ENCODE data around the gene LIG1. TPM values are rescaled to one million over a fixed set of nuclear protein-coding genes. Genes with fewer than 3 reads are reported as not detected.
A peak's percentile ranks its signal among the peaks of the same experiment; 100 is the strongest.

LIG1 gene
- total and polyA plus RNA-seq, 9 of the 15 experiments (the other 6 are each of a cell fraction or from before 2014, with no cell fraction given), result 9.6 to 114 (median 71.1) TPM

- H3K4me1 ChIP-seq (replicated peaks in 1 of 2; ENCODE audit: control insufficient read depth in 2 of 2, insufficient read depth in 2 of 2, low read length in 2 of 2), result peaks cover 0 to 7% of the 10 kb centered on the region in 2 experiments; a peak in 2 of 5 replicates
- H3K4me2 ChIP-seq (ENCODE audit: insufficient read depth, low read length), result no peak overlapping the region
- FAIRE-seq (no peak), DNase-seq (ENCODE audit: extremely low read depth in 1 of 4, low spot score in 3 of 4) (no peak), ATAC-seq (no peak)
- no peaks in the 10 kb centered on the region for H3K79me2 ChIP-seq (ENCODE audit: control insufficient read depth, insufficient read depth, low read length)
- H3K4me3 ChIP-seq, result no peak overlapping the region
- H2AFZ ChIP-seq (ENCODE audit: low read depth, low read length), result no peak overlapping the region
- peaks cover 2% of the 10 kb centered on the region for H3K9me1 ChIP-seq (ENCODE audit: control insufficient read depth, insufficient read depth, low read length)
- in situ Hi-C loops (cut with MboI), result loop anchor here (25.0 kb wide), 1 partner anchor 1994 kb away; no protein-coding TSS in a partner anchor
- WGBS (ENCODE audit: insufficient coverage, low coverage, missing lambda C conversion rate), result 76% methylated on average over 10 of the region's 11 CpGs
- TF ChIP-seq RERE (CRISPR knock-in tag; IDR thresholded peaks at IDR 0.05; ENCODE audit: borderline replicate concordance) (no peak), ZNF431 (CRISPR knock-in tag; IDR thresholded peaks at IDR 0.05) (peak; percentile 83; the same call in 1 of the 2 replicates), CHD2 (IDR thresholded peaks at IDR 0.05; ENCODE audit: low read depth, low read length) (peak; percentile 60)
- intact Hi-C loops (cut with micrococcal nuclease), result no loop called here
- H3K9ac ChIP-seq (ENCODE audit: insufficient read depth in 1 of 2, low read depth in 2 of 2, low read length in 2 of 2), result no peak overlapping the region
- no peaks in the 10 kb centered on the region for H3K27me3 ChIP-seq (ENCODE audit: control insufficient read depth in 2 of 2, insufficient read depth in 2 of 2, low read length in 2 of 2)
- ChIA-PET POLR2A (interaction anchor here (0.7 kb wide), 1 partner anchor 55 kb away, joined by 3 read pairs; no protein-coding TSS in a partner anchor), CTCF (ENCODE audit: low intra/inter-chr PET ratio) (interaction anchor here (0.6 kb wide), 1 partner anchor 19 kb away, joined by 3 read pairs; no protein-coding TSS in a partner anchor)
- H3K9me3 ChIP-seq (replicated peaks; ENCODE audit: control insufficient read depth, insufficient read depth, low read depth, low read length), result no peaks in the 10 kb centered on the region
- peaks cover 65% of the 10 kb centered on the region; the same call in 2 of the 3 replicates for H3K36me3 ChIP-seq (ENCODE audit: control insufficient read depth, insufficient read depth, low read length)
- BruUV-seq (replicated peaks), result no TSS peak
- no peak overlapping the region for H3K27ac ChIP-seq (ENCODE audit: extremely low read depth, low read depth, low read length)
- no peaks in the 10 kb centered on the region for H4K20me1 ChIP-seq (replicated peaks; ENCODE audit: control insufficient read depth, insufficient read depth, low read length)
Observed at GRCh38 chr19:48118131-48118517, 52.0 kb downstream of the LIG1 start.

Measured in K562 (cell line).